Liver (tissue), 3 donors: ENCODE results near the gene STK39.

Experiments used
- EGR1 ChIP-seq, 2 donors: IDR thresholded peaks; 2 replicates each; pipeline ENCODE4 v1.6.1; 2016 to 2018; ENCODE audit warnings: antibody characterized with exemption in 2 of 2, low read depth in 2 of 2
- GABPA ChIP-seq, 2 donors: IDR thresholded peaks in 1 of 2; conservative IDR thresholded peaks in 1 of 2; 2 replicates each; pipeline ENCODE4 v1.6.1; 2016; ENCODE audit warnings: antibody characterized with exemption in 2 of 2, mild to moderate bottlenecking in 1 of 2, moderate library complexity in 1 of 2
- JUND ChIP-seq, 2 donors: IDR thresholded peaks; 2 replicates each; pipeline ENCODE4 v1.6.1; 2016; ENCODE audit warnings: antibody characterized with exemption in 2 of 2
- TAF1 ChIP-seq: conservative IDR thresholded peaks from 2 replicates; pipeline ENCODE4 v1.6.1; 2016; ENCODE audit warnings: antibody characterized with exemption, mild to moderate bottlenecking
- TF ChIP-seq, protein P1 (sequence below): fragments of 150-350 bp; IDR thresholded peaks from 2 replicates; pipeline ENCODE4 v1.5.1; 2017; ENCODE audit warnings: improper control_type of control experiment, low read depth, low read length; ENCODE audit not compliant: missing input control
- TF ChIP-seq, protein P2 (sequence below): IDR thresholded peaks from 2 replicates; pipeline ENCODE4 v1.6.1; 2016; ENCODE audit warnings: antibody characterized with exemption, mild to moderate bottlenecking
- TF ChIP-seq, protein P3 (sequence below): IDR thresholded peaks from 2 replicates; pipeline ENCODE4 v1.6.1; 2016; ENCODE audit warnings: antibody characterized with exemption
- TF ChIP-seq, protein P4 (sequence below): IDR thresholded peaks from 2 replicates; pipeline ENCODE4 v1.6.1; 2016; ENCODE audit warnings: antibody characterized with exemption
- donor health status: healthy.
- donor health status: healthy.

DNA sequence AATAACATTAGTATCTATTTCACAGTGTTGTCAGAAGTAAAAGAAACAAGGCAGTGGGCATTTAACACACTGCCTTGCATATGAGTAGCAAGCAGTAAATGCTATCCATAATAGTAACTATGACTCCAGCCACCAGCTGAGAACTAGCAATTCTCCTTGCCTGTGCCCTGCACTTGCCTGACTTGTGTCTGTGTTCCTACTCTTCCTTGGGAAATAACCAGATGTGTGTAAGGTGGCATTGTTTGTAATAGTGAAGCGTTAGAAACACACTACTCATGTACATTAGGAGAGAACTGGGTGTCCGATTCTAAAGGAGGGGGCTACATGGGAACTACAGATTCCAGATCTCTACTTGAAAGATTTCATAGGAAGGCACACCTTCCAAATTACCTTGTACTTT, 197.8 kb downstream of the STK39 start:
- TF ChIP-seq EGR1 (IDR thresholded peaks at IDR 0.05; ENCODE audit: low read depth in 2 of 2) (no peak), JUND (IDR thresholded peaks at IDR 0.05) (no peak), TAF1 (no peak), GABPA (IDR thresholded peaks at IDR 0.05 in 1 of 2, conservative IDR thresholded peaks at IDR 0.05 in 1 of 2) (no peak)
- TF ChIP-seq, protein P1, sequence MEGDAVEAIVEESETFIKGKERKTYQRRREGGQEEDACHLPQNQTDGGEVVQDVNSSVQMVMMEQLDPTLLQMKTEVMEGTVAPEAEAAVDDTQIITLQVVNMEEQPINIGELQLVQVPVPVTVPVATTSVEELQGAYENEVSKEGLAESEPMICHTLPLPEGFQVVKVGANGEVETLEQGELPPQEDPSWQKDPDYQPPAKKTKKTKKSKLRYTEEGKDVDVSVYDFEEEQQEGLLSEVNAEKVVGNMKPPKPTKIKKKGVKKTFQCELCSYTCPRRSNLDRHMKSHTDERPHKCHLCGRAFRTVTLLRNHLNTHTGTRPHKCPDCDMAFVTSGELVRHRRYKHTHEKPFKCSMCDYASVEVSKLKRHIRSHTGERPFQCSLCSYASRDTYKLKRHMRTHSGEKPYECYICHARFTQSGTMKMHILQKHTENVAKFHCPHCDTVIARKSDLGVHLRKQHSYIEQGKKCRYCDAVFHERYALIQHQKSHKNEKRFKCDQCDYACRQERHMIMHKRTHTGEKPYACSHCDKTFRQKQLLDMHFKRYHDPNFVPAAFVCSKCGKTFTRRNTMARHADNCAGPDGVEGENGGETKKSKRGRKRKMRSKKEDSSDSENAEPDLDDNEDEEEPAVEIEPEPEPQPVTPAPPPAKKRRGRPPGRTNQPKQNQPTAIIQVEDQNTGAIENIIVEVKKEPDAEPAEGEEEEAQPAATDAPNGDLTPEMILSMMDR = no peak
- TF ChIP-seq, protein P2, sequence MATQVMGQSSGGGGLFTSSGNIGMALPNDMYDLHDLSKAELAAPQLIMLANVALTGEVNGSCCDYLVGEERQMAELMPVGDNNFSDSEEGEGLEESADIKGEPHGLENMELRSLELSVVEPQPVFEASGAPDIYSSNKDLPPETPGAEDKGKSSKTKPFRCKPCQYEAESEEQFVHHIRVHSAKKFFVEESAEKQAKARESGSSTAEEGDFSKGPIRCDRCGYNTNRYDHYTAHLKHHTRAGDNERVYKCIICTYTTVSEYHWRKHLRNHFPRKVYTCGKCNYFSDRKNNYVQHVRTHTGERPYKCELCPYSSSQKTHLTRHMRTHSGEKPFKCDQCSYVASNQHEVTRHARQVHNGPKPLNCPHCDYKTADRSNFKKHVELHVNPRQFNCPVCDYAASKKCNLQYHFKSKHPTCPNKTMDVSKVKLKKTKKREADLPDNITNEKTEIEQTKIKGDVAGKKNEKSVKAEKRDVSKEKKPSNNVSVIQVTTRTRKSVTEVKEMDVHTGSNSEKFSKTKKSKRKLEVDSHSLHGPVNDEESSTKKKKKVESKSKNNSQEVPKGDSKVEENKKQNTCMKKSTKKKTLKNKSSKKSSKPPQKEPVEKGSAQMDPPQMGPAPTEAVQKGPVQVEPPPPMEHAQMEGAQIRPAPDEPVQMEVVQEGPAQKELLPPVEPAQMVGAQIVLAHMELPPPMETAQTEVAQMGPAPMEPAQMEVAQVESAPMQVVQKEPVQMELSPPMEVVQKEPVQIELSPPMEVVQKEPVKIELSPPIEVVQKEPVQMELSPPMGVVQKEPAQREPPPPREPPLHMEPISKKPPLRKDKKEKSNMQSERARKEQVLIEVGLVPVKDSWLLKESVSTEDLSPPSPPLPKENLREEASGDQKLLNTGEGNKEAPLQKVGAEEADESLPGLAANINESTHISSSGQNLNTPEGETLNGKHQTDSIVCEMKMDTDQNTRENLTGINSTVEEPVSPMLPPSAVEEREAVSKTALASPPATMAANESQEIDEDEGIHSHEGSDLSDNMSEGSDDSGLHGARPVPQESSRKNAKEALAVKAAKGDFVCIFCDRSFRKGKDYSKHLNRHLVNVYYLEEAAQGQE = no peak
- TF ChIP-seq, protein P3, sequence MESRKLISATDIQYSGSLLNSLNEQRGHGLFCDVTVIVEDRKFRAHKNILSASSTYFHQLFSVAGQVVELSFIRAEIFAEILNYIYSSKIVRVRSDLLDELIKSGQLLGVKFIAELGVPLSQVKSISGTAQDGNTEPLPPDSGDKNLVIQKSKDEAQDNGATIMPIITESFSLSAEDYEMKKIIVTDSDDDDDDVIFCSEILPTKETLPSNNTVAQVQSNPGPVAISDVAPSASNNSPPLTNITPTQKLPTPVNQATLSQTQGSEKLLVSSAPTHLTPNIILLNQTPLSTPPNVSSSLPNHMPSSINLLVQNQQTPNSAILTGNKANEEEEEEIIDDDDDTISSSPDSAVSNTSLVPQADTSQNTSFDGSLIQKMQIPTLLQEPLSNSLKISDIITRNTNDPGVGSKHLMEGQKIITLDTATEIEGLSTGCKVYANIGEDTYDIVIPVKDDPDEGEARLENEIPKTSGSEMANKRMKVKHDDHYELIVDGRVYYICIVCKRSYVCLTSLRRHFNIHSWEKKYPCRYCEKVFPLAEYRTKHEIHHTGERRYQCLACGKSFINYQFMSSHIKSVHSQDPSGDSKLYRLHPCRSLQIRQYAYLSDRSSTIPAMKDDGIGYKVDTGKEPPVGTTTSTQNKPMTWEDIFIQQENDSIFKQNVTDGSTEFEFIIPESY = no peak
- TF ChIP-seq, protein P4, sequence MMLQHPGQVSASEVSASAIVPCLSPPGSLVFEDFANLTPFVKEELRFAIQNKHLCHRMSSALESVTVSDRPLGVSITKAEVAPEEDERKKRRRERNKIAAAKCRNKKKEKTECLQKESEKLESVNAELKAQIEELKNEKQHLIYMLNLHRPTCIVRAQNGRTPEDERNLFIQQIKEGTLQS = no peak
